ENCODE data around the gene JAK1. TPM values are rescaled to one million over a fixed set of nuclear protein-coding genes. Genes with fewer than 3 reads are reported as not detected.
A peak's percentile ranks its signal among the peaks of the same experiment; 100 is the strongest.

The JAK1 gene
- total RNA-seq, 1 donor from 2014 or later: 80.7 TPM

DNA sequence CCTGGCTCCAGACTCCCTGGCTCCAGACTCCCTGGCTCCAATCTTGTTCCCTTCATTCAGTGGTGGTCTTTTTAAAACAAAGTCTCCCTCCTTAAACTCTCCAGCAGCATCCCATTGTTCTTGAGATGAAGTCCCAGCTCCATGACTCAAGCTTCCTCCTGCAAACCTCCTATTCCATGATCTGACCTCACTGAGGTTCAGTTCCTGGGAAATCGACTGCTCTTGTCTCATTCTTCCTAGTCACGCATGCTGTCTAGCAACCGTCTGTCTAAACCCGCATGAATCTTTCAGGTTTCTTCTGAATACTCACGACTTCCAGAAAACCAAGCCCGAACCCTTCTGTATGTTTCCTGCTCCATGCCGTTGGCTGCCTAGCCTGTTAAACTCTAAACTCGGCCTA, 129.5 kb downstream of the JAK1 start:
- DNase-seq (ENCODE audit: low read depth) (no peak), FAIRE-seq (no peak)
- Histone ChIP-seq H3K4me2 (ENCODE audit: low read length) (no peak overlapping the region), H3K4me3 (ENCODE audit: insufficient read depth, low read depth, low read length) (no peak overlapping the region), H3K27ac (ENCODE audit: low read depth, low read length) (no peak overlapping the region), H3K36me3 (ENCODE audit: insufficient read depth, low read length) (peaks cover 59% of the 10 kb centered on the region), H3K79me2 (ENCODE audit: insufficient read depth, low read length) (no peaks in the 10 kb centered on the region), H3K9ac (ENCODE audit: low read length) (no peak overlapping the region), H3K27me3 (ENCODE audit: insufficient read depth, low read length) (no peaks in the 10 kb centered on the region), H3K4me1 (ENCODE audit: insufficient read depth, low read length) (peaks cover 4% of the 10 kb centered on the region), H4K20me1 (ENCODE audit: insufficient read depth, low read length) (no peaks in the 10 kb centered on the region), H2AFZ (ENCODE audit: low read depth, low read length) (no peak overlapping the region), H3K9me3 (ENCODE audit: insufficient read depth, low read depth, low read length) (no peaks in the 10 kb centered on the region)
- Mint-ChIP-seq H3K27ac (ENCODE audit: unreplicated experiment) (peak overlapping the region; percentile 34), H3K4me3 (ENCODE audit: unreplicated experiment) (no peak overlapping the region), H3K4me1 (ENCODE audit: low read depth, unreplicated experiment) (peaks cover 23% of the 10 kb centered on the region), H3K36me3 (ENCODE audit: low read depth, unreplicated experiment) (peaks cover 37% of the 10 kb centered on the region), H3K9me3 (ENCODE audit: unreplicated experiment) (no peaks in the 10 kb centered on the region), H3K27me3 (ENCODE audit: low read depth, unreplicated experiment) (no peaks in the 10 kb centered on the region)
- TF ChIP-seq, protein P1, sequence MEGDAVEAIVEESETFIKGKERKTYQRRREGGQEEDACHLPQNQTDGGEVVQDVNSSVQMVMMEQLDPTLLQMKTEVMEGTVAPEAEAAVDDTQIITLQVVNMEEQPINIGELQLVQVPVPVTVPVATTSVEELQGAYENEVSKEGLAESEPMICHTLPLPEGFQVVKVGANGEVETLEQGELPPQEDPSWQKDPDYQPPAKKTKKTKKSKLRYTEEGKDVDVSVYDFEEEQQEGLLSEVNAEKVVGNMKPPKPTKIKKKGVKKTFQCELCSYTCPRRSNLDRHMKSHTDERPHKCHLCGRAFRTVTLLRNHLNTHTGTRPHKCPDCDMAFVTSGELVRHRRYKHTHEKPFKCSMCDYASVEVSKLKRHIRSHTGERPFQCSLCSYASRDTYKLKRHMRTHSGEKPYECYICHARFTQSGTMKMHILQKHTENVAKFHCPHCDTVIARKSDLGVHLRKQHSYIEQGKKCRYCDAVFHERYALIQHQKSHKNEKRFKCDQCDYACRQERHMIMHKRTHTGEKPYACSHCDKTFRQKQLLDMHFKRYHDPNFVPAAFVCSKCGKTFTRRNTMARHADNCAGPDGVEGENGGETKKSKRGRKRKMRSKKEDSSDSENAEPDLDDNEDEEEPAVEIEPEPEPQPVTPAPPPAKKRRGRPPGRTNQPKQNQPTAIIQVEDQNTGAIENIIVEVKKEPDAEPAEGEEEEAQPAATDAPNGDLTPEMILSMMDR (IDR thresholded peaks at IDR 0.05; ENCODE audit: insufficient read depth, low read depth, low read length): no peak
- TF ChIP-seq EZH2 (IDR thresholded peaks at IDR 0.05; ENCODE audit: insufficient read depth, low read length): no peak

DNA sequence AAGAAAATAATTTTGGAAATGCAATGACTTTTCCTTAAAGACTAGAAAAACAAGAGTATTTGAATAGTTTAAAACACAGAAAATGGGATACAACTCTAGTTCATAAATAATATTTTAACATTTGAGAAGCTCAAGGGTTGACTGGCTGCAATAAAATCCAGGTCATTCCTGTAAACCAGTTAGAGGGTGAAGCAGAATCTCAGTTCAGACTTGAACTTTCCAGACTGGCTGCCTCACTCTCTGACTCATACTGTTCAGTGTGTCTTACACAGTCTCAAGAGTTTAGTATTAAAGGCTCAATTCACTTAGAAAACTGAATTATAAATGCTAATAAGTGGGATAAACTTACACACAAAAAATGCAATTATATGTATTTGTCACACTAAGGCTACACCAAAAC, 131.6 kb downstream of the JAK1 start:
- peak overlapping the region; percentile 66 for H3K27ac Mint-ChIP-seq (ENCODE audit: unreplicated experiment)
- no peaks in the 10 kb centered on the region for H4K20me1 ChIP-seq (ENCODE audit: insufficient read depth, low read length)
- H3K27ac ChIP-seq (ENCODE audit: low read depth, low read length): peak overlapping the region; percentile 27
- H3K4me1 Mint-ChIP-seq (ENCODE audit: low read depth, unreplicated experiment): peaks cover 28% of the 10 kb centered on the region
- H3K27me3 ChIP-seq (ENCODE audit: insufficient read depth, low read length): no peaks in the 10 kb centered on the region
- peaks cover 4% of the 10 kb centered on the region for H3K4me1 ChIP-seq (ENCODE audit: insufficient read depth, low read length)
- TF ChIP-seq EZH2 (IDR thresholded peaks at IDR 0.05; ENCODE audit: insufficient read depth, low read length): no peak
- TF ChIP-seq, protein P1 (IDR thresholded peaks at IDR 0.05; ENCODE audit: insufficient read depth, low read depth, low read length): no peak
- no peak overlapping the region for H3K4me2 ChIP-seq (ENCODE audit: low read length)
- no peaks in the 10 kb centered on the region for H3K9me3 ChIP-seq (ENCODE audit: insufficient read depth, low read depth, low read length)
- peaks cover 23% of the 10 kb centered on the region for H3K36me3 Mint-ChIP-seq (ENCODE audit: low read depth, unreplicated experiment)
- no peak overlapping the region for H3K4me3 Mint-ChIP-seq (ENCODE audit: unreplicated experiment)
- no peak overlapping the region for H3K9ac ChIP-seq (ENCODE audit: low read length)
- H3K4me3 ChIP-seq (ENCODE audit: insufficient read depth, low read depth, low read length): no peak overlapping the region
- H3K36me3 ChIP-seq (ENCODE audit: insufficient read depth, low read length): peaks cover 52% of the 10 kb centered on the region
- H2AFZ ChIP-seq (ENCODE audit: low read depth, low read length): no peak overlapping the region
- no peaks in the 10 kb centered on the region for H3K9me3 Mint-ChIP-seq (ENCODE audit: unreplicated experiment)
- no peaks in the 10 kb centered on the region for H3K79me2 ChIP-seq (ENCODE audit: insufficient read depth, low read length)
- FAIRE-seq (peak; percentile 34), DNase-seq (ENCODE audit: low read depth) (peak; percentile 67)
- no peaks in the 10 kb centered on the region for H3K27me3 Mint-ChIP-seq (ENCODE audit: low read depth, unreplicated experiment)

DNA sequence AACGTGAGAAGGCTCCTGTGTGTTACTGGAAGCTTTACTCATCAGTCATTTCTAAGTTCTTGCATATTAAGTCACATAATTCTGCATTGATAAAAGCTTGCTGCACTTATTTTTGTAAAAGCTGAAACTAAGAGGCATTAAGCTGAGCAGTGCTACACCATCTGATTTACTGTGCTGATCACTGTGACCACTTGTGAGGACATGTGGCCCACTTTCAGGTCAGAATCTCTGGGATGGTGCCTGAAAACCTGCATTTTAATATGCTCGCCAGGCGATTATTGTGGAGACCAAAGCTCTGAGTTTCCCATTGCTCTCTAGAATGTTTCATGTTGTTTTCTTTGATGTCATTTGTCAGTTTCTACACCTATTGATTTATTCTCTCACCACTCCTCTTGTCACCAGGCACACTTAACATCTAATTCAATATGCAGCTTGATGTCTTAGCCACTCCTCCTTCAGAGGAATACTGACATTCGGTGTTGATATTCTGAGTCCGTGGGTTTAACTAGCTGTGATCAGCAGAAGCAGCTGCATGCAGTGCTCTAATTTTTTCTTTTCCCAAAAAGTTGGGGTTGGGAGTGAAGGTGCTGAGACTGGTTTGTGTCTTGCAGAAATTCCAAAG, 136.2 kb downstream of the JAK1 start:
- no peak for TF ChIP-seq EZH2 (IDR thresholded peaks at IDR 0.05; ENCODE audit: insufficient read depth, low read length)
- TF ChIP-seq, protein P1 (IDR thresholded peaks at IDR 0.05; ENCODE audit: insufficient read depth, low read depth, low read length): no peak

More for the DNA sequence above, 136.2 kb downstream of the JAK1 start:
- Mint-ChIP-seq H3K4me3 (ENCODE audit: unreplicated experiment) (no peak overlapping the region), H3K36me3 (ENCODE audit: low read depth, unreplicated experiment) (peaks cover 2% of the 10 kb centered on the region), H3K9me3 (ENCODE audit: unreplicated experiment) (no peaks in the 10 kb centered on the region), H3K27me3 (ENCODE audit: low read depth, unreplicated experiment) (no peaks in the 10 kb centered on the region), H3K27ac (ENCODE audit: unreplicated experiment) (no peak overlapping the region), H3K4me1 (ENCODE audit: low read depth, unreplicated experiment) (peaks cover 28% of the 10 kb centered on the region)
- Histone ChIP-seq H3K9me3 (ENCODE audit: insufficient read depth, low read depth, low read length) (no peaks in the 10 kb centered on the region), H2AFZ (ENCODE audit: low read depth, low read length) (no peak overlapping the region), H3K36me3 (ENCODE audit: insufficient read depth, low read length) (peaks cover 20% of the 10 kb centered on the region), H3K4me1 (ENCODE audit: insufficient read depth, low read length) (peaks cover 3% of the 10 kb centered on the region), H3K79me2 (ENCODE audit: insufficient read depth, low read length) (no peaks in the 10 kb centered on the region), H3K27ac (ENCODE audit: low read depth, low read length) (no peak overlapping the region), H3K9ac (ENCODE audit: low read length) (no peak overlapping the region), H3K27me3 (ENCODE audit: insufficient read depth, low read length) (no peaks in the 10 kb centered on the region), H3K4me3 (ENCODE audit: insufficient read depth, low read depth, low read length) (no peak overlapping the region), H3K4me2 (ENCODE audit: low read length) (no peak overlapping the region), H4K20me1 (ENCODE audit: insufficient read depth, low read length) (no peaks in the 10 kb centered on the region)
- DNase-seq (ENCODE audit: low read depth): no peak
- FAIRE-seq: no peak
